Activated T-cell treated with anti-CD3 and anti-CD28 coated beads, Interleukin-2, amount 50 U/mL, for 4 hours (primary cell): ENCODE measurements around the gene CCDC102A. TPM values are rescaled to one million over a fixed set of nuclear protein-coding genes. Genes with fewer than 3 reads are reported as not detected.

Experiments
- ATAC-seq, 2 donors: fragments of 200-7000 bp; cut with Tn5 transposase; one replicate each; pipeline ENCODE4 v1.10.0; 2021
- DNase-seq: peaks from one replicate; pipeline ENCODE4 v3.0.0-alpha.2; 2020
- H3K27me3 Mint-ChIP-seq: one replicate; pipeline ENCODE4 v1.8.0; 2021; ENCODE audit warnings: low read depth, mixed read lengths
- H3K36me3 Mint-ChIP-seq: one replicate; pipeline ENCODE4 v1.8.0; 2022; ENCODE audit warnings: mixed read lengths; ENCODE audit not compliant: insufficient read depth
- H3K4me1 Mint-ChIP-seq: one replicate; pipeline ENCODE4 v1.8.0; 2021; ENCODE audit warnings: low read depth, mixed read lengths
- H3K4me3 Mint-ChIP-seq: one replicate; pipeline ENCODE4 v1.8.0; 2021; ENCODE audit warnings: mild to moderate bottlenecking, moderate library complexity, mixed read lengths
- H3K9me3 Mint-ChIP-seq: one replicate; pipeline ENCODE4 v1.8.0; 2021; ENCODE audit warnings: mixed read lengths
- total RNA-seq, 3 donors: library from RNA; stranded (reverse); gene quantifications; one replicate each; pipeline ENCODE4 v1.2.1, GENCODE V29; 2021

CCDC102A gene
- total RNA-seq, 3 donors from 2014 or later, result 4.6 to 8.9 (median 6.9) TPM

DNA sequence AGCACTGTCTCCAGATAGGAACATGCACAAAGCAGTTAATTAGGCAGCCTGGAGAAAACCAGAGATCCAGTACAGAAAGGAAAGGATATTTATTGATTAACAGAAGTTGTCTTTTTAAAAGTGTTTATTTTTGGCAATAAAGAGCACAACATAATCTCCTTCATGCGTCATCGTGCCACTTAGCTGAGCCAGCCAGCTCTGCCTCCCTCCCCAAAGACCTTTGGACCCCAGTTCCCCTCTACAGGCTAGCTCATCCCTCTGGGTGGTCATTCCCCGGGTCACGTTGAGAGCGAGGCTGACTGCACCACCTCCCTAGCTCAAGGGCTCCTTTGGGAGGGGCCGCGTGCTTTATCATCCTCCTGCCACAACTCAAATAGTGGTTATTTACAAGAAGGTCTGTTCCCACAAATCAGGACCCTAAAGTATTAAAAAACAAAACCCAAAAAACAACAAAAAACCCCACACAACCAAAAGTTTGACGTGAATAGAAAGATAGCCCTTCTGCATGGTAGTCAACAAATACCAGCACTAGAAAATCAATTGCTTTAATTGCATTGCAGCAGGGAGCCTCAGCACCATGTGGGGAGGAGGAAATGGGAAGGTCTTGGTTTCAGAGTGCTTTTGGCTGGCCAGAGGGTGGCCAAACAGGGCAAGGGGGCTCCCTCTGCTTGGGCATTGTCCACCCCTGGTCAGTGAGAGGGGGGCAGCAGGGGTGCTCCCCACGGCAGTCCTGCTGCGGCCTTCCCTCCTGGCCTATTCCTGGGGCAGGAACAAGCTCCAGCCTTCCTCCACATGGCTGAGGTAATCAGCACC is 64.3 kb downstream of the CCDC102A start:
- Mint-ChIP-seq H3K27me3 (no peaks in the 10 kb centered on the region), H3K4me1 (peaks cover 10% of the 10 kb centered on the region), H3K4me3 (no peak overlapping the region), H3K9me3 (no peaks in the 10 kb centered on the region), H3K36me3 (peaks cover 28% of the 10 kb centered on the region)
- ATAC-seq (no peak), DNase-seq (no peak)

DNA sequence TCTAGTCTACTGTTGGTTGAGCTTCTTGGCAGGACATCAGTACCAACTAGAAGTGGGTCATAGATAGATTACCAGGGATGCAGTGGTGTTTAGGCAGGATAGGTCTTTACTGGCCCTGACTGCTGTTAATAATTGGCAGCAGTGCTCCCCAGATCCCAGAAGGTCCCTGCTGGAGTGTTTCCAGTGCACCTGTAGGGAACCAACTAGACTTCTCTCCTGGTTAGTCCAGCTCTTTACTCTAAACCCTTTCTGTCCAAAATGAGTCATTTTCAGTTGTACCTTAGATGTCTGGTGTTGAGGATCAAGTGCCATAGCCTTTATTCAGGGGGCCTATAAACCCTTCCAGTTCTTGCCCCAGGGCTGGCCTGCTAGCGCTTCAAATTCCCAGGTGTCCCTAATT is 65.2 kb downstream of the CCDC102A start:
- Mint-ChIP-seq H3K27me3 (no peaks in the 10 kb centered on the region), H3K4me3 (no peak overlapping the region), H3K36me3 (peaks cover 28% of the 10 kb centered on the region), H3K4me1 (peaks cover 6% of the 10 kb centered on the region), H3K9me3 (no peaks in the 10 kb centered on the region)
- DNase-seq (no peak), ATAC-seq (no peak)

DNA sequence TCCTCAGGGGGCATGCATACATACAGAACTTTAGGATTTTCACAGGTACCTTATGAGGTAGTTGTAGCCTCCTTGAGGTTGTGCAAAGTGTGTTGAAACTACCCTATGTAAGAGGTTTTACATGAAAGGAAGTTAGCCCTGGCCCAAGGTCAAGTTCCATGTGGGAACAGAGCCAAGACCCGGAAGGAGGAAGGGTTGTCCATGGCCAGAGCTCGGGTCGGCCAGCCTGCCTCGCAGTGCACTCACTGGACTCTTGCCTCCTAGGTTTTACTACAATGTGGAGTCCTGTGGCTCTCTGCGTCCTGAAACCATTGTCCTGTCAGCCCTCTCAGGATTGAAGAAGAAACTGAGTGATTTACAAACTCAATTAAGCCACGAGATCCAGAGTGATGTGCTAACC is 65.7 kb downstream of the CCDC102A start:
- H3K4me1 Mint-ChIP-seq, result peaks cover 3% of the 10 kb centered on the region
- no peak overlapping the region for H3K4me3 Mint-ChIP-seq
- no peak for DNase-seq
- H3K9me3 Mint-ChIP-seq, result no peaks in the 10 kb centered on the region
- H3K27me3 Mint-ChIP-seq, result no peaks in the 10 kb centered on the region
- ATAC-seq, result no peak
- H3K36me3 Mint-ChIP-seq, result peaks cover 28% of the 10 kb centered on the region

DNA sequence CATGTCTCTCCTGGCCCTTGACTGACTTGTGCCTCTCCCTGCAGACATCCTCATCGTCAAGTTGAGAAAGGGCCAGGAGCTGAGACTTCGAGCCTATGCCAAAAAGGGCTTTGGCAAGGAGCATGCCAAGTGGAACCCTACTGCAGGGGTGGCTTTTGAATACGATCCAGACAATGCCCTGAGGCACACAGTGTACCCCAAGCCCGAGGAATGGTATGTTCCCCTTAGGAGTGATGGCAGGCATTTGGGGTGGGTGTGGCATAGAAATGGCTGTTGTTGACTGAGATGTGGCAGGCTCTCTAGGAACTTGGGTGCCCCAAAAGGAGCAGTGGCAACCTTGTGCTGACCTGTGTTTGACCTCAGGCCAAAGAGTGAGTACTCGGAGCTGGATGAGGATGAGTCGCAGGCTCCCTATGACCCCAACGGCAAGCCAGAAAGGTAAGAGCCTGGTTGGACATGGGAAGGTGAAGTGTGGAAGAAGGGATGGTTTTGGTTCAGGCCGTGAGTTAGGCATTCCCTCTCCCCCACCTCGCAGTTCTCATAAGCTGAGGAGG is 66.4 kb downstream of the CCDC102A start:
- no peaks in the 10 kb centered on the region for H3K9me3 Mint-ChIP-seq
- DNase-seq (no peak), ATAC-seq (no peak)
- H3K4me3 Mint-ChIP-seq, result no peak overlapping the region
- peaks cover 34% of the 10 kb centered on the region for H3K36me3 Mint-ChIP-seq
- peaks cover 2% of the 10 kb centered on the region for H3K4me1 Mint-ChIP-seq
- H3K27me3 Mint-ChIP-seq, result no peaks in the 10 kb centered on the region

DNA sequence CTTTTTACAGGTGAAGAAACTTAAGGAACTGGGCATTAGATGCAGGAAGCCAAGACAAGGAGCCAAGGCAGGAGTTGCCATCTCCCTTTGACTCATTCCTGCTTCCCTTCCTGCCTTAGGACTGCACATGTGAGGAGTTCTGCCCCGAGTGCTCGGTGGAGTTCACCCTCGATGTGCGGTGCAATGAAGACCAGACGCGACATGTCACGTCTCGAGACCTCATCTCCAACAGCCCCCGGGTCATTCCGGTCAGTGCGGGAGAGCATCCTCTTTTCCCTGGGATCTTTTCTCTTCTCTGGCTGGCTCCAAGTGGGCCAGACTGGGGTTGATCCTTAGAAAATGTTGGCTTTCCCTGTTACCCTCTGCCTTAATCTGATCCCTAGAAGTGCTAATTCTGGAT is 67.3 kb downstream of the CCDC102A start:
- ATAC-seq (no peak), DNase-seq (no peak)
- Mint-ChIP-seq H3K27me3 (no peaks in the 10 kb centered on the region), H3K9me3 (no peaks in the 10 kb centered on the region), H3K4me3 (no peak overlapping the region), H3K4me1 (peaks cover 10% of the 10 kb centered on the region), H3K36me3 (peaks cover 42% of the 10 kb centered on the region)

DNA sequence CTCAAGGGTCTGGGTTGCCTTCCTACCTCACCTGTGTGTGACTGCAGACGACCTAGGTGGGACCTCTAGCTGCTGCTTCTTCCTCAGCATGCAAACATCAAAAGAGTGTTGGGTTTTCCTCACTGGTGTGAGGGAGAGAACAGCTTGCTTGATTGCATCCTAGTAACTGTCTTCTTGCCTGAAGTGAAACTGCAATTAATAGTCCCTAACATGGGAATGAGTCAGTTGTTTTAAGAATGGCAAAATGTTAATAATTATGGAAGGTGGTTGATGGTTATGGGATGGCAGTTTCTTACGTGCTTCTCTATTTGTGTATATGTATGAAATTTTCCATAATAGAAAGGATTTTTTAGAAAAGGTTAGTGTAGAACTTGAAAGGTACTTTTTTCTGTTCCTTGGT is 68.0 kb downstream of the CCDC102A start:
- Mint-ChIP-seq H3K4me3 (no peak overlapping the region), H3K9me3 (no peaks in the 10 kb centered on the region), H3K4me1 (peaks cover 17% of the 10 kb centered on the region), H3K27me3 (no peaks in the 10 kb centered on the region), H3K36me3 (peaks cover 42% of the 10 kb centered on the region)
- DNase-seq (no peak), ATAC-seq (no peak)

DNA sequence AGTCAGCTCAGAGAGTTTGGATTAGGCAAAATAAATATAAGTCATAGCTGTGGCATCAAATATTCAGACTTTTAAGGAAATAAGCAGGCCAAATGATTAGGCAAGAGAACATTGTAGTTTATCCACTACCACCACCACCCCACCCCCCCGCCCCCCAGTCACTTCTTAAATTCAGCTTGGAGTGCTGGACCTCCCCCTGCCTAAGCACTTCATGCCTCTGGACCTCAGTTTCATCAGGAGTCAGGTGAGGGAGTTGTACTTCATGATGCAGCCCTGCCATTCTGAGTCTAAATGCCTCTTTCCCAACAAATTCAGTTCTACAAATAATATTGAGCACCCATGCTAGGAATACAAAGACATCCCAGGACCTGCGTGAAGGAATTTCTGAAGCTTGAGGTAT is 71.8 kb downstream of the CCDC102A start:
- Mint-ChIP-seq H3K4me1 (peaks cover 25% of the 10 kb centered on the region), H3K36me3 (peaks cover 37% of the 10 kb centered on the region), H3K4me3 (no peak overlapping the region), H3K9me3 (no peaks in the 10 kb centered on the region), H3K27me3 (no peaks in the 10 kb centered on the region)
- ATAC-seq (no peak), DNase-seq (no peak)

DNA sequence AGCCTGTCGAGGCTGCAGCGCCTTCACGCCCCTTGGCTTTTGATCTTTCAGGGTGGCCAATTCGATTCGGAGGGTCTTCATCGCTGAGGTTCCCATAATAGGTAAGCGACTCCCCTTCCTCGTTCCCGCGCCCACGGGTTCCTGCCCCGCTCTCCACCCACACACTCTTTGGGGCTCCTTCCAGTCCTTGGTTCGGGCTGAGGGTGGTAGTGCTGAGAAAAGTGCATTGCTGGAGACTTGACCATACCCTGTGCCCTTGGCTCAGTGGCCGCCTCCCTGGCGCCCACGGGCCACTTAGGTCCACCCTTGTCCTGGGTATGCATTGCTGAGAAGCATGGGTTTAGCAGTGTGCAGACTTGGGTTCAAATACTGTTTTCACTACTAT is 73.4 kb downstream of the CCDC102A start:
- Mint-ChIP-seq H3K36me3 (peaks cover 29% of the 10 kb centered on the region), H3K27me3 (no peaks in the 10 kb centered on the region), H3K4me1 (peaks cover 25% of the 10 kb centered on the region), H3K4me3 (peak overlapping the region; percentile 100), H3K9me3 (no peaks in the 10 kb centered on the region)
- peak; percentile 12 to 33 for ATAC-seq
- no peak for DNase-seq

DNA sequence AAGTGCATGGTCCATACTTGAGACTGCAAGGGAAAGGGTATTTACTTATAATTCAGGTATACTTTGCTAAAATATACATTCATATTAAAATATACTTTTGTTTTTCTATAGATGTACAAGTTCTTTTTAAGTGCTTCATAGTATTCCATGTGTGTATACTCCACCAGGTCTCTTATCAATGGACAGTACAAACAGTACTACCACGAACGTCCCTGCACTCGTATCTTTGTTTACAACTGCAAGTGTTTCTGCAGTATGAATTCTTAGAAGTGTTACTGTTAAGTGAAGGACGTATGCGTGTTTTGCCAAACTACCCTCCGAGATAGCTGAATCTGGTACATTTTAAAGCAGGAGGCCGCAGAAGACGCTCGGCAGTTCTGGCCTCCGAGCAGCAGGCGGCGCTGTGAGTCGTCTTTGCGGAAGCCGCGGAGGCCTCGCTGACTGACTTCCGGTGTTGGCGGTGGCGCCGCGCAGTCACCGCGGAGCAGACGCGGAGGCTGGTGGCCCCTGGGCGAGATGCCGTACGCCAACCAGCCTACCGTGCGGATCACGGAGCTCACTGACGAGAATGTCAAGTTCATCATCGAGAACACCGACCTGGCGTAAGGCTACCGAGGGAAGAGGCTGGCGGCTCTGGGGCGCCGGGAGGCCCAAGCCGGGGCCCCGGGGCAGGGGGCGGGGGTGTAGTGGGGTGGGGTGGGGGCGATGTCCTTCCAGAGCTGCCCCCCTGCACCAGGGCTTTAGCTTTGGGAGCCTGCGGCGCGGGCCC is 74.0 kb downstream of the CCDC102A start, which contains the start of gene POLR2C:
Gene POLR2C (plus strand): TSS at position 471 of the 769 bp plus-strand sequence. CDS start 46 bp downstream, at position 517.
- ATAC-seq (peak; percentile 99), DNase-seq (peak; percentile 92)
- H3K4me3 Mint-ChIP-seq, result peak within 1 kb of the TSS; percentile 100
- H3K36me3 Mint-ChIP-seq, result peaks cover 28% of the 10 kb centered on the region
- H3K4me1 Mint-ChIP-seq, result peaks cover 25% of the 10 kb centered on the region
- no peaks in the 10 kb centered on the region for H3K27me3 Mint-ChIP-seq
- H3K9me3 Mint-ChIP-seq, result no peaks in the 10 kb centered on the region

Other genes with a start within 250 kb of the CCDC102A start
- gene CCL22, start 177.8 kb downstream of the CCDC102A start, total RNA-seq, result 100 to 1,000 TPM in 1 of 3 donors, 10 to 100 TPM in 2; 62.3 to 121 (median 80.2) TPM
- under 1 TPM in 2 of 3 donors, not detected in 1; 0.05 TPM for gene CX3CL1, start 164.1 kb downstream of the CCDC102A start, total RNA-seq
- gene CCL17, start 131.8 kb downstream of the CCDC102A start, total RNA-seq, result 10 to 100 TPM; 11.0 to 41.5 (median 26.2) TPM
- 100 to 1,000 TPM in 1 of 3 donors, 10 to 100 TPM in 2; 75.9 to 100 (median 92.2) TPM for gene CIAPIN1, start 89.2 kb downstream of the CCDC102A start, total RNA-seq
- gene COQ9, start 89.1 kb downstream of the CCDC102A start, total RNA-seq, result 10 to 100 TPM; 44.5 to 47.2 (median 47.0) TPM
- 100 to 1,000 TPM; 117 to 130 (median 129) TPM for gene POLR2C, start 73.9 kb downstream of the CCDC102A start, total RNA-seq
- 1 to 10 TPM; 1.1 to 2.6 (median 1.6) TPM for gene DOK4, start 50.1 kb downstream of the CCDC102A start, total RNA-seq
- 1 to 10 TPM; 1.7 to 6.7 (median 6.5) TPM for gene ADGRG5, start 6.1 kb upstream of the CCDC102A start, total RNA-seq
- gene ADGRG1, start 92.1 kb upstream of the CCDC102A start, total RNA-seq, result 10 to 100 TPM in 1 of 3 donors, 1 to 10 TPM in 2; 3.6 to 11.9 (median 6.7) TPM
- gene ADGRG3, start 131.7 kb upstream of the CCDC102A start, total RNA-seq, result not detected
- not detected for gene DRC7, start 158.2 kb upstream of the CCDC102A start, total RNA-seq
- 10 to 100 TPM; 47.9 to 56.1 (median 55.5) TPM for gene KATNB1, start 199.2 kb upstream of the CCDC102A start, total RNA-seq